ENCODE results near the gene GNLY.

The GNLY gene

GRCh38 chr2:85724731-85725181 is 30.6 kb downstream of the GNLY start:
- Histone ChIP-seq H3K27ac (peak overlapping the region; percentile 7; the same call in 1 of the 2 replicates), H4K20me1 (no peaks in the 10 kb centered on the region), H3K27me3 (no peaks in the 10 kb centered on the region), H3K4me3 (no peak overlapping the region), H3K9me3 (no peaks in the 10 kb centered on the region), H3K36me3 (no peaks in the 10 kb centered on the region), H3K9ac (no peak overlapping the region; the same call in 1 of the 2 replicates), H3K4me1 (peaks cover 27% of the 10 kb centered on the region), H3K4me2 (peak overlapping the region; percentile 67)
- no peak for TF ChIP-seq Cebpa-rat (IDR thresholded peaks at IDR 0.05)

GRCh38 chr2:85725451-85725850 is 31.3 kb downstream of the GNLY start:
- H3K9ac ChIP-seq, result no peak overlapping the region; the same call in 1 of the 2 replicates
- H3K27ac ChIP-seq, result no peak overlapping the region; the same call in 1 of the 2 replicates
- no peaks in the 10 kb centered on the region for H3K27me3 ChIP-seq
- H3K36me3 ChIP-seq, result no peaks in the 10 kb centered on the region
- H3K9me3 ChIP-seq, result no peaks in the 10 kb centered on the region
- H3K4me2 ChIP-seq, result peak overlapping the region; percentile 67
- peaks cover 27% of the 10 kb centered on the region for H3K4me1 ChIP-seq
- no peak overlapping the region for H3K4me3 ChIP-seq
- no peaks in the 10 kb centered on the region for H4K20me1 ChIP-seq
- TF ChIP-seq Cebpa-rat (IDR thresholded peaks at IDR 0.05), result no peak

GRCh38 chr2:85727798-85728197 is 33.6 kb downstream of the GNLY start:
- Histone ChIP-seq H3K4me2 (no peak overlapping the region), H3K27ac (no peak overlapping the region), H3K36me3 (no peaks in the 10 kb centered on the region), H4K20me1 (no peaks in the 10 kb centered on the region), H3K27me3 (no peaks in the 10 kb centered on the region), H3K9me3 (no peaks in the 10 kb centered on the region), H3K4me1 (peaks cover 27% of the 10 kb centered on the region), H3K4me3 (no peak overlapping the region), H3K9ac (no peak overlapping the region)
- TF ChIP-seq Cebpa-rat (IDR thresholded peaks at IDR 0.05), result no peak

- Histone ChIP-seq H3K4me2 (no peak overlapping the region), H3K27me3 (no peaks in the 10 kb centered on the region), H3K4me3 (no peak overlapping the region), H3K36me3 (no peaks in the 10 kb centered on the region), H3K27ac (no peak overlapping the region), H4K20me1 (no peaks in the 10 kb centered on the region), H3K9ac (no peak overlapping the region), H3K4me1 (peaks cover 27% of the 10 kb centered on the region), H3K9me3 (no peaks in the 10 kb centered on the region)
- TF ChIP-seq Cebpa-rat (IDR thresholded peaks at IDR 0.05), result no peak
Measured at GRCh38 chr2:85728342-85728741, 34.2 kb downstream of the GNLY start.

- Histone ChIP-seq H3K9ac (no peak overlapping the region), H3K27me3 (no peaks in the 10 kb centered on the region), H4K20me1 (no peaks in the 10 kb centered on the region), H3K27ac (no peak overlapping the region), H3K4me3 (no peak overlapping the region), H3K4me1 (peaks cover 24% of the 10 kb centered on the region), H3K36me3 (no peaks in the 10 kb centered on the region), H3K4me2 (peak overlapping the region; percentile 44), H3K9me3 (no peaks in the 10 kb centered on the region)
- no peak for TF ChIP-seq Cebpa-rat (IDR thresholded peaks at IDR 0.05)
Measured at GRCh38 chr2:85728883-85729824, 35.0 kb downstream of the GNLY start.

- Histone ChIP-seq H4K20me1 (no peaks in the 10 kb centered on the region), H3K9me3 (no peaks in the 10 kb centered on the region), H3K36me3 (no peaks in the 10 kb centered on the region), H3K27me3 (no peaks in the 10 kb centered on the region), H3K4me1 (peaks cover 16% of the 10 kb centered on the region), H3K4me3 (no peak overlapping the region), H3K27ac (no peak overlapping the region), H3K4me2 (no peak overlapping the region), H3K9ac (no peak overlapping the region)
- no peak for TF ChIP-seq Cebpa-rat (IDR thresholded peaks at IDR 0.05)
Measured at GRCh38 chr2:85729825-85730510, 35.8 kb downstream of the GNLY start.

GRCh38 chr2:85730686-85731230 is 36.6 kb downstream of the GNLY start:
- no peak overlapping the region for H3K4me3 ChIP-seq
- no peaks in the 10 kb centered on the region for H3K27me3 ChIP-seq
- no peaks in the 10 kb centered on the region for H4K20me1 ChIP-seq
- no peak for TF ChIP-seq Cebpa-rat (IDR thresholded peaks at IDR 0.05)
- no peak overlapping the region for H3K9ac ChIP-seq
- H3K4me1 ChIP-seq, result 0 out of 2 replicates have a peak, but pooled peaks cover 10% of the 10 kb centered on the region
- H3K9me3 ChIP-seq, result no peaks in the 10 kb centered on the region
- H3K27ac ChIP-seq, result no peak overlapping the region
- no peak overlapping the region for H3K4me2 ChIP-seq
- H3K36me3 ChIP-seq, result no peaks in the 10 kb centered on the region

- no peaks in the 10 kb centered on the region for H3K36me3 ChIP-seq
- H3K4me1 ChIP-seq, result 0 out of 2 replicates have a peak, but pooled peaks cover 10% of the 10 kb centered on the region
- no peak overlapping the region for H3K9ac ChIP-seq
- no peaks in the 10 kb centered on the region for H3K9me3 ChIP-seq
- no peaks in the 10 kb centered on the region for H3K27me3 ChIP-seq
- no peak overlapping the region for H3K4me3 ChIP-seq
- H3K4me2 ChIP-seq, result no peak overlapping the region
- no peak for TF ChIP-seq Cebpa-rat (IDR thresholded peaks at IDR 0.05)
- no peaks in the 10 kb centered on the region for H4K20me1 ChIP-seq
- H3K27ac ChIP-seq, result no peak overlapping the region
Measured at GRCh38 chr2:85731606-85732005, 37.4 kb downstream of the GNLY start.

GRCh38 chr2:85732467-85733120 is 38.4 kb downstream of the GNLY start:
- Histone ChIP-seq H4K20me1 (no peaks in the 10 kb centered on the region), H3K27me3 (no peaks in the 10 kb centered on the region), H3K4me1 (0 out of 2 replicates have a peak, but pooled peaks cover 10% of the 10 kb centered on the region), H3K4me2 (no peak overlapping the region), H3K27ac (no peak overlapping the region), H3K4me3 (no peak overlapping the region), H3K9ac (no peak overlapping the region), H3K9me3 (no peaks in the 10 kb centered on the region), H3K36me3 (no peaks in the 10 kb centered on the region)
- no peak for TF ChIP-seq Cebpa-rat (IDR thresholded peaks at IDR 0.05)
